Activated naive CD8-positive, alpha-beta T cell treated with anti-CD3 and anti-CD28 coated beads, Interleukin-2, amount 50 U/mL, for 24 hours (primary cell): ENCODE measurements around the gene LDLRAD4.
A peak's percentile ranks its signal among the peaks of the same experiment; 100 is the strongest.

Source experiments
- ATAC-seq: fragments of 150-1000 bp; cut with Tn5 transposase; one replicate; pipeline ENCODE4 v1.10.0; 2021
- DNase-seq: peaks from one replicate; pipeline ENCODE4 v3.0.0; 2021
- H3K27ac Mint-ChIP-seq: one replicate; pipeline ENCODE4 v1.8.0; 2021; ENCODE audit warnings: mild to moderate bottlenecking, mixed read lengths
- H3K27me3 Mint-ChIP-seq: one replicate; pipeline ENCODE4 v1.8.0; 2021; ENCODE audit warnings: mixed read lengths
- H3K36me3 Mint-ChIP-seq: one replicate; pipeline ENCODE4 v1.8.0; 2021; ENCODE audit warnings: low read depth, mixed read lengths
- H3K4me1 Mint-ChIP-seq: one replicate; pipeline ENCODE4 v1.8.0; 2021; ENCODE audit warnings: mixed read lengths
- H3K4me3 Mint-ChIP-seq: one replicate; pipeline ENCODE4 v1.8.0; 2021; ENCODE audit warnings: mild to moderate bottlenecking, moderate library complexity, mixed read lengths
- H3K9me3 Mint-ChIP-seq: one replicate; pipeline ENCODE4 v1.8.0; 2021; ENCODE audit warnings: mixed read lengths

Gene LDLRAD4

DNA sequence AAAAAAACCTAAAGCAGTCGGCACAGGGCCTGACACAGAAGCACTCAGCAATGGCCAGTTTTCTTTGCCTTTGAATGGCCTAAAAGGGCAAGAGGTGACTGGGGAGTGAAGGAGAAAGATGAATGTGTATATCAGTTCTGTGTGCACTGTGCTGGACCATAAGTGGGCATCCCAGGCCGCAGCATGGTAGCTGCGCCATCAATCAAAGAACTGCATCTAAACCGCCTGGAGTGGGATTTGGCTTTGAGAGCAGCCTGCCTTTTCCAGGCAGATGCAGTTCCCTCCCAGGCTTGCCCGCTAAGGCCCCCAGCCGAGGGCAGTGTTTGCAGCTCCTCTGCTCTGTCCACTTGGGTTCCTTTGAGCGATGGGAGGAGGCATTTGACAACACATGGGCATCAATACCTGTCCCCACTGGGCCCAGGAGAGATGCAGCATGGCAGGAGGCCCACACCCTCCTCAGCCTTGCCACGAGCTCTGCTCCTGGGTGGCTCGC, 363.7 kb downstream of the LDLRAD4 start:
- no peak overlapping the region for H3K4me3 Mint-ChIP-seq
- peak overlapping the region; percentile 60 for H3K27ac Mint-ChIP-seq
- peaks cover 6% of the 10 kb centered on the region for H3K36me3 Mint-ChIP-seq
- no peaks in the 10 kb centered on the region for H3K27me3 Mint-ChIP-seq
- no peaks in the 10 kb centered on the region for H3K9me3 Mint-ChIP-seq
- no peak for DNase-seq
- ATAC-seq, result no peak
- H3K4me1 Mint-ChIP-seq, result peaks cover 63% of the 10 kb centered on the region

DNA sequence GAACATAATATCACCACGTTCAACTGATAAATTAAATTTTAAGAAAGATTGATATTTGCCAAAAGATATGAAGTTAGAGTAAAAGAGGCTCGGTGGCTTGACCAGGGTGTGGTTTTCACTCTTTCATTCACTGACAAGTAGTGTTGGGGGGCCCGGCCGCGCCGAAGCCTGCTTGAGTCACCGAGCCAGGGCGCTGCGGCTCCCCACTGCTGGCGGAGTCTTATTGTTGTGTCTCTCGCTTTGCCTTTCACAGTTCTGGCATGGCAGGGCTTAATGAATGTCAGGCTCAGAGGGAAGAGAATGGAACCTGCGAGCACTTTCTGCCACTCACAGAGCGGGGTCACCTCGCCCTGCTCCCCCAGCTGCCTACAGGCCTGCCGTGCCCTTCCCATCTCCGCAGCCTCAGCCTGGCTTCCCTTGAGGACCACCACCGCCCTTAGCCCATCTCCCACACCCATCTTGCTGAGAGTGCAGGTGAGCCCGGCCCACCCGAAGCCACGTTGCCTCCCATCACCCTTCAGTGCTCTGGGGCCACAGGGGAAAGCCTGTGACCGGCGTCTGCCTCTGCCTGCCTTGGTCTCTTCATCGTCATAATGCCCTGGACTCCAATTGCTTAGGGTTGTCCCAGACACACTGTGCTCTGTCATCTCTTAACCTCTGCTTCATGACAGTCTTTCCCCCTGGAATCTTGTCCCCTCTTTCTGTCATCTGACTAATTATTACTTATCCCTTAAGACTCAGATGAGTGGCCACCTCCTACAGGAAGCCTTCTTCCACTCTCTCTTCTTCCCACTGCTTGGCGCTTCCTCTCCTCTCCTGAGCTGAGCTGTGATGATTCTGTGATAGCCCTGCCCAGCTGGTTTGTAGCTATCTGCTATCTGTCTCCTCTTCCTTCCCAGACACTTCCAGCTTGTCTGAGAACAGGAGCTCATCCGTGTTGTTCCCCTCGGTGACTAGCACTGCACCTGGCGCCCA, 365.3 kb downstream of the LDLRAD4 start:
- Mint-ChIP-seq H3K9me3 (no peaks in the 10 kb centered on the region), H3K4me1 (peaks cover 63% of the 10 kb centered on the region), H3K27me3 (no peaks in the 10 kb centered on the region), H3K36me3 (peaks cover 6% of the 10 kb centered on the region), H3K27ac (no peak overlapping the region), H3K4me3 (no peak overlapping the region)
- DNase-seq (no peak), ATAC-seq (no peak)

DNA sequence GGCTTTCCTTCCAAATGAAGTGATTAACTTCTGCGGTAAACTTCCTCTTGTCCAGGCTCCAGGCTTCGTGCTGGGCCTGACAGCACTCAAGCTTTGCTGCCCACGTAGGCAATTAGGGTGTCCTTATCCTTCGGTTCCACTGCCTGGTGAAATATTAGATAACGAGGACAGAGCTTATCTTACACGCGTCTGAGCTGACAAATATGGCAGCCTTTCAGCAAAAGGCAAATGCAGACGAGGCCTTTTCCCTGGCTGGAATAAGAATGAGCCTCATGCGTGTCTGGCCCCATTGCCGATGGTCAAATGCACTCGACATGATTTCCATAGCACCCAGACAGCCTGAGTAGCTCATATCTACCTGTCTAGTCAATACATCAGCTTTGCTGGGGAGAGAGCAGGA, 366.3 kb downstream of the LDLRAD4 start:
- no peak for DNase-seq
- Mint-ChIP-seq H3K27me3 (no peaks in the 10 kb centered on the region), H3K36me3 (peaks cover 6% of the 10 kb centered on the region), H3K9me3 (no peaks in the 10 kb centered on the region), H3K4me1 (peaks cover 63% of the 10 kb centered on the region), H3K27ac (no peak overlapping the region), H3K4me3 (no peak overlapping the region)
- ATAC-seq, result no peak

DNA sequence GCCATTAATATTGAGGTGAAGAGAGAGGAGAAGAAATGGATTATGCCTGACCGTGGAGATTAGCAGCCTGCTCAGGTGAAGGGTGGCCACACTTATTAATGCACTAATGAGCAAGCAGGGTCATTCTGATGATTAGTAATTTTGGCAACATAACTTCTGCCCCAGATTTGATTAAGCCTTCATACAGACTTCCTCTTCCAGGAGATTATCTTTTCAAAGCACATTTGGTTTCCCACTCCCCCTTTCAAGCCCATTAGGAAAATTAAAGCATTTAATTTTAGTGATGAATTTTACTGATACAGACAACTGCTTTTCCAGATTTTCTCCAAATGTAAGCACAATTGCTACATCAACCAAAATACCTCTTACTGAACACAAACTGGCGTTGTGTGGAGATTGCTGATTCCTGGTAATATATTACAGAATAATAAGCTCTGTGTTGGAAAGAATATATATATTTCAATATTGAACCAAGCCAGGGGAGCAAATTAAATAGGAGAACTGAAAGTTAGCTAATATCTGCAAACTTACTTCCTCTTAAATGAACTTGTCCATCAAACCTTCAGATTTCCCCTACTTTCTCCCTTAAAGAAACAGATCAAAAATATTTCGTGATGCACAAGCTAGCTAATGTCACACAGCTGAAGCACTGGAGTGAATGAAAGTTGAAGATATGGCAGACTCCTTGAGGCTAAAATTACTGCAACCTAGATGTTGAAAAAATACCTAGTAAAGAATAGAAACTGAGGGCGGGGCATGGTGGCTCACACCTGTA, 367.0 kb downstream of the LDLRAD4 start:
- DNase-seq (no peak), ATAC-seq (no peak)
- Mint-ChIP-seq H3K4me3 (no peak overlapping the region), H3K4me1 (peaks cover 62% of the 10 kb centered on the region), H3K36me3 (peaks cover 6% of the 10 kb centered on the region), H3K27ac (peak overlapping the region; percentile 78), H3K27me3 (no peaks in the 10 kb centered on the region), H3K9me3 (no peaks in the 10 kb centered on the region)

DNA sequence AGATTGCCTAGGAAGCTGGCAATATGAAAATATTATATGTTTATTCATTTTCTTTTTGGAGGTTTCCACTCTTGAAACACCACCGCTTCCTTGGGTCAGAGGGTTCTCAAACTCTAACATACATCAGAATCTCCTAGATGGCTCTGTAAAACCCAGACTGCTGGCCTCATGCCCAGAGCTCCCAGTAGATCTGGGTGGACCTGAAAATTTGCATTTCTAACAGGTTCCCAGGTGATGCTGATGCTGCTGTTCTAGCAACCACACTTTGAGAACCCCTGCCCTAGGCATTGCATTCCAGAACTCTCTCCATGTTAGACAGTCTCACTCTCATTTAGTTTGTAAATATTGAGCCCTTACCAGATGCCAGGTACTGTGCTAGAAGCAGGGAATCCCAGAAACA, 368.4 kb downstream of the LDLRAD4 start:
- H3K4me1 Mint-ChIP-seq, result peaks cover 71% of the 10 kb centered on the region
- H3K9me3 Mint-ChIP-seq, result no peaks in the 10 kb centered on the region
- H3K36me3 Mint-ChIP-seq, result peaks cover 6% of the 10 kb centered on the region
- H3K27ac Mint-ChIP-seq, result peak overlapping the region; percentile 78
- no peak for ATAC-seq
- no peak overlapping the region for H3K4me3 Mint-ChIP-seq
- H3K27me3 Mint-ChIP-seq, result no peaks in the 10 kb centered on the region
- no peak for DNase-seq

DNA sequence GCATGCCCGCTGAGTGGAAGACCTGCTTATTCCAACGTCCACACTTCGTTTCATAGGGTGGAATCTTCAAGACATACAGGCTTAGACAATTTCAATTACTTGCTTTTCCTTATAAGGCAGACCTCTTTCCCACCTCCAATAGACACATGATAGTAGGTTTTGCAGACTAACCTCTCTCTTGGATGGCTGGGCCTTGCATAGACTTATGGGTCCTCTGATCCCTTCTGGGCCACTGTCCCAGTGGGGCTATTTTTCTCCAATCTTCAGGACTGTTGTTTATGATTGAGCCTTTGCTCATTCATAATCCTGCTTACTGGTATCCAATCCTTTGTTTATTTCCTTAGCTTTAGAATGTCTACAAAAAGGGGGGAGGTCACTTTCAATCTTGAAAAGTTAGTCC, 368.9 kb downstream of the LDLRAD4 start:
- H3K27me3 Mint-ChIP-seq, result no peaks in the 10 kb centered on the region
- no peak for DNase-seq
- H3K9me3 Mint-ChIP-seq, result no peaks in the 10 kb centered on the region
- H3K4me3 Mint-ChIP-seq, result no peak overlapping the region
- no peak for ATAC-seq
- peak overlapping the region; percentile 3 for H3K27ac Mint-ChIP-seq
- peaks cover 6% of the 10 kb centered on the region for H3K36me3 Mint-ChIP-seq
- H3K4me1 Mint-ChIP-seq, result peaks cover 75% of the 10 kb centered on the region

DNA sequence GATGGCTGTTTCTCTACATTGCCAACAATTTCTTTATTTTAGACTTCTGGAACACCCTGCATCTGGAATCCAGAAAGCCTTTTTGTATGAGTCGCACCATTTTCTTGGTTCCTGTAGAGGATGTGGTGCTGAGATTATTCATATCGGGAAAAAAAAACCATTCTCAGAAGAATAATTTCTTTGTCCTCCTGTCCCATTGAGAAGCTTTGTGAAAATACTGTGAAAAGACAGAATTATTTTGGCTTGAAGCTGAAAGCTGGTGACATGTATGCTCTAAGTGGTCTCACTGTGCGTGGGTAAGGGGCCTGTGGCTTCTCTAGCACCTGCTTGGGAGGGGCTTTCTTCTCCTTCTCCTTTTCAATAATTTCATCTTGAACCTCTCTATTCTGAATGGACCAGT, 369.4 kb downstream of the LDLRAD4 start:
- Mint-ChIP-seq H3K4me1 (peaks cover 75% of the 10 kb centered on the region), H3K27me3 (no peaks in the 10 kb centered on the region), H3K4me3 (peak overlapping the region; percentile 4), H3K27ac (peak overlapping the region; percentile 44), H3K9me3 (no peaks in the 10 kb centered on the region), H3K36me3 (peaks cover 6% of the 10 kb centered on the region)
- DNase-seq (no peak), ATAC-seq (no peak)

DNA sequence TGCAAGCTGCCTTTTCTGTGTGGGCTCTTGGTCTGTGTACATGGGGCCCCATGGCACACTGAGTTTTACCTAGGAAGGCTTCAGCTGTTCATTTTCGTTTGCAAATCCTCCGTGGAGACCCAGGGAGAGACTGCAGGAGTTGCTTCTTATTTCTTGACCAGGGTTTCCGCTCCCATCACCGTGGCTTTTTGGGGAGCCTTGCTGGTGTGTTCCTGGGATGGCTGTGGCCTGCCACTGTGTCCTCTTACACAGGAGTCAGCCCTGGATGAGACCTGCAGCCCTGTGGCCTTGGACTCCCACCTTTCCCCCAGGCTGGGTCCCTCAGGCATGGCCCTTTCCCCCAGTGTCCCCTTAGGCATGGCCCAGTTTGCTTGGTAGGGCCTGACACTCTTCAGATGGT, 370.8 kb downstream of the LDLRAD4 start:
- Mint-ChIP-seq H3K27ac (no peak overlapping the region), H3K4me3 (no peak overlapping the region), H3K9me3 (no peaks in the 10 kb centered on the region), H3K4me1 (peaks cover 72% of the 10 kb centered on the region), H3K27me3 (no peaks in the 10 kb centered on the region), H3K36me3 (peaks cover 9% of the 10 kb centered on the region)
- no peak for ATAC-seq
- DNase-seq, result no peak

DNA sequence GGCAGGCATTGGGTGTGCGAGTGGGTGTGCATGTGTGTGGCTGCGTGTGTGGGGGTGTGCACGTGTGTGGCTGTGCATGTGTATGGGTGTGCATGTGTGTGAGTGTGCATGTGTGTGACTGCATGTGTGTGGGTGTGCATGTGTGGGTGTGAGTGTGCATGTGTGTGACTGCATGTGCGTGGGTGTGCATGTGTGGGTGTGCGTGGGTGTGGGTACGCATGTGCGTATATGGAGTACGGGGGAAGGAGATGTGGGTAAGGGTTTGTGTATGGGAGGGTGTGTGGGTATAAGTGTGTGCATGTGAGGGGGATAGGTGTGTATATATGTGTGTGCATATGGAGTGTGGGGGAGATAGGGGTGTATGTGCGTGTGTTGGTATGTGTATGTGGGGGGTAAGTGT, 371.4 kb downstream of the LDLRAD4 start:
- no peak overlapping the region for H3K27ac Mint-ChIP-seq
- ATAC-seq, result no peak

DNA sequence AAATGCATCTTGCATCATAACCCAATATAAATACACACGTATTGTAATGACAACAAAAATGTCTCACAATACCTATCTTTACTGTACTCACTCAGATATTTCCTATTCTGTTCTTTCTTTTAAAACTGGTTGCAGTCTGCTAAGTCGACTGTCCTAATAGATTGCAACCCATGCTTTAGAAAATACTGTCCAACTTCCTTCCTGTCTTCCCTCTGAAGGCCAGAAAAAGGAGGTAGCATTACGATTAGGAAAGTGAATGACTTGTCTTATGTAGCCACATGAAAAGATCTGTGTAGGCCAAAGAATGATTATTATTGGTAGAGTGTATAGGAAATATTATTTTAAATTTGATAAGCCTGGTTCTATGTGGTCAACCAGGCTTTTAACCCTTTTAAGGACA, 373.7 kb downstream of the LDLRAD4 start:
- H3K9me3 Mint-ChIP-seq, result peaks cover 29% of the 10 kb centered on the region
- peaks cover 26% of the 10 kb centered on the region for H3K36me3 Mint-ChIP-seq
- peaks cover 47% of the 10 kb centered on the region for H3K4me1 Mint-ChIP-seq
- no peak overlapping the region for H3K4me3 Mint-ChIP-seq
- no peak overlapping the region for H3K27ac Mint-ChIP-seq
- ATAC-seq, result no peak
- no peaks in the 10 kb centered on the region for H3K27me3 Mint-ChIP-seq
- no peak for DNase-seq

More for the DNA sequence above, 371.4 kb downstream of the LDLRAD4 start:
- DNase-seq, result no peak
- peaks cover 11% of the 10 kb centered on the region for H3K36me3 Mint-ChIP-seq
- no peak overlapping the region for H3K4me3 Mint-ChIP-seq
- H3K4me1 Mint-ChIP-seq, result peaks cover 70% of the 10 kb centered on the region
- no peaks in the 10 kb centered on the region for H3K27me3 Mint-ChIP-seq
- H3K9me3 Mint-ChIP-seq, result peaks cover 6% of the 10 kb centered on the region

DNA sequence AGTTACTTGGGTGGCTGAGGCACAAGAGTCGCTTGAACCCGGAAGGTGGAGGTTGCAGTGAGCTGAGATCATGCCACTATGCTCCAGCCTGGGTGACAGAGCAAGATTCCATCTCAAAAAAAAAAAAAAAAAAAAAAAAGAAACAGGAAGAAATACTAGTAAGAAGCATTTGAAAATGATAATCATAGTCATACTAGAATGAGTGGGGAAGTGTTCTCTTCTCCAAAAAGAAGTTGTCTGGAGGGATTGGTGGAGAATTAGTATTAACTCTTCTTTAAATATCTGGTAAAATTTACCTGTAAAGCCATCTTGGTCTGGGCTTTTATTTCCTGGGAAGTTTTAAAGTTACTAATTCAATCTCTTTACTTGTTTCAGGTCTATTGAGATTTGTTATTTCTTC, 376.0 kb downstream of the LDLRAD4 start:
- H3K27ac Mint-ChIP-seq, result no peak overlapping the region
- H3K36me3 Mint-ChIP-seq, result peaks cover 43% of the 10 kb centered on the region
- peaks cover 34% of the 10 kb centered on the region for H3K4me1 Mint-ChIP-seq
- peaks cover 48% of the 10 kb centered on the region for H3K9me3 Mint-ChIP-seq
- DNase-seq, result no peak
- no peak for ATAC-seq
- H3K27me3 Mint-ChIP-seq, result no peaks in the 10 kb centered on the region
- no peak overlapping the region for H3K4me3 Mint-ChIP-seq

DNA sequence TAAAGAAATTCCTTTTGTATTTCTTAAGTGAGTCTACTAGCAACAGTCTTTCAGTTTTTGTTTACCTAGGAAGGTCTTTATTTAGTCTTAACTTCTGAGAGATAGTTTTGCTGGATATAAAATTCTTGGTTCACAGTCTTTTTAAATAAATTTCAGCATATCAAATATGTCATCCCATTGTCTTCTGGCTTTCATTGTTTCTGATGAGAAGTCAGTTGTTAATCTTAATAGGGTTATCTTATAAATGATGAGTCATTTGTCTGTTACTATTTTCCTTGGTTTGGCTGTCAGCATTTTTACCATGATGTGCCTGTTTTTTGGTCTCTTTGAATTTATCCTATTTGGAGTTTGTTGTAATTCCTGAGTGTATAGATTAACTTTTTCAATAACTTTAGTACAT, 378.5 kb downstream of the LDLRAD4 start:
- H3K9me3 Mint-ChIP-seq, result peaks cover 48% of the 10 kb centered on the region
- no peak overlapping the region for H3K4me3 Mint-ChIP-seq
- ATAC-seq (no peak), DNase-seq (no peak)
- H3K27ac Mint-ChIP-seq, result no peak overlapping the region
- no peaks in the 10 kb centered on the region for H3K27me3 Mint-ChIP-seq
- peaks cover 46% of the 10 kb centered on the region for H3K36me3 Mint-ChIP-seq
- H3K4me1 Mint-ChIP-seq, result peaks cover 16% of the 10 kb centered on the region

DNA sequence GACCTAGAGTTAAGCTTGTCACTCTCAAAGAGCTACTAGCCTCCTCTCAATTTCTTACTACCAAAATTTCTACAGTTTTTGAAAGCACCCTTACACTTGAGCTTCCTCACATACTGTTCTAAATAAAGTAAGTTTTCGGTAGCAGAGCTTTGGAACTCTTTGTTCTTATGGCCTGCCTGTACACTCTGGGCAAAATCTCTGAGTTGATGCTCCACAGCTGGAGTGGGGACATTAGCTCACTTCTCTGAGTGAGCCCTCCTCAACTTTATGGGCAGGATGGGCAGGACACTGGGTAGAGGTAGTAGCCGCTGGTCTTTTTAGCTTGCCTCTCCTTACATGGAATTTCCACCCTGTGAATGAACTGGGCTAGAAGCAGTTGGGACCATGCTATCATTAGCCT, 380.0 kb downstream of the LDLRAD4 start:
- no peak for DNase-seq
- H3K36me3 Mint-ChIP-seq, result peaks cover 46% of the 10 kb centered on the region
- H3K27me3 Mint-ChIP-seq, result no peaks in the 10 kb centered on the region
- H3K4me1 Mint-ChIP-seq, result peaks cover 11% of the 10 kb centered on the region
- no peak overlapping the region for H3K4me3 Mint-ChIP-seq
- H3K9me3 Mint-ChIP-seq, result peaks cover 48% of the 10 kb centered on the region
- ATAC-seq, result no peak
- H3K27ac Mint-ChIP-seq, result no peak overlapping the region

DNA sequence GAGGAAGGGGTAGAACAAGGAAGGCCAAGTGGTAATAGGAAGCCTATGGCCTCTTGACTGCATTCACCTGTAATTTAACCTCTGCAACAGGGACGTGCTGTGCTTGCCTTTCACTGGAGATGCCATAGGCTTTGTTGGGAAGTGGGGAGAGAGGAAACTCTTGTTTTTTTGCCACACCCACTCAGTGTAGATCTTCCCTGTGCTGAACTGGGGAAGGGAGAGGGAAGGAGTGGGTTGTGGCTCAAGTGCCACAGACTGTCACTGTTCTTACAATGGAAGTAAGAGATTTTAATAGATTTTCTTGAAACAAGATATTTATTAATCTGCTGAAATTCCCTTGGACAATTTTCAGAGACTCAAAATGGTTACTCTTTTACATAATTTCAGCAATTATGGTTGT, 380.5 kb downstream of the LDLRAD4 start:
- H3K4me1 Mint-ChIP-seq, result peaks cover 11% of the 10 kb centered on the region
- ATAC-seq (no peak), DNase-seq (no peak)
- H3K36me3 Mint-ChIP-seq, result peaks cover 44% of the 10 kb centered on the region
- H3K9me3 Mint-ChIP-seq, result peaks cover 48% of the 10 kb centered on the region
- no peak overlapping the region for H3K4me3 Mint-ChIP-seq
- no peaks in the 10 kb centered on the region for H3K27me3 Mint-ChIP-seq
- H3K27ac Mint-ChIP-seq, result no peak overlapping the region
